IMR-90 (cell line): Measurements from ENCODE around the gene RUNDC1. TPM values are rescaled to one million over a fixed set of nuclear protein-coding genes. Genes with fewer than 3 reads are reported as not detected.
"Not testable (repeated sequence)": the region's sequence is repeated elsewhere in the genome, so short reads cannot be mapped to it uniquely, and the experiment has no call there.

Experiments
- ATAC-seq: fragments of 200-7000 bp; cut with Tn5 transposase; 2 replicates; pipeline ENCODE4 v1.9.1; 2020; ENCODE audit warnings: low read depth, mild to moderate bottlenecking, moderate library complexity
- BruUV-seq: library from RNA; stranded (reverse); fragments of 400-500 nt; replicated peaks from 2 replicates; lab custom pipeline; 2021; lab: Mats Ljungman, UMichigan
- CTCF ChIA-PET: fragments of 300-600 bp; formaldehyde crosslinking; extraction: SDS; loops from one replicate; lab custom pipeline; 2021; ENCODE audit warnings: antibody characterized with exemption; lab: Yijun Ruan, JAX
- POLR2A ChIA-PET: fragments of 300-600 bp; sonication (Branson Sonifier 250); formaldehyde crosslinking; loops from one replicate; lab custom pipeline; 2022; ENCODE audit warnings: antibody characterized with exemption; ENCODE audit not compliant: unreplicated experiment; lab: Charles Lee
- DNase-seq: peaks from one replicate; pipeline ENCODE4 v3.0.0; 2013
- H2AFZ ChIP-seq: replicated peaks from 2 replicates; pipeline ENCODE3; 2013; ENCODE audit warnings: low read length, mild to moderate bottlenecking; ENCODE audit not compliant: poor library complexity
- H2AK5ac ChIP-seq: 2 replicates; pipeline ENCODE4 v1.6.1; 2013; ENCODE audit warnings: low read depth, low read length, inconsistent platforms
- H2AK9ac ChIP-seq: replicated peaks from 2 replicates; pipeline ENCODE3; 2013; ENCODE audit warnings: mild to moderate bottlenecking, low read depth, low read length, moderate library complexity; ENCODE audit not compliant: poor library complexity
- H2BK120ac ChIP-seq: 2 replicates; pipeline ENCODE4 v1.6.1; 2013; ENCODE audit warnings: low read depth, low read length, inconsistent platforms
- H2BK15ac ChIP-seq: 3 replicates; pipeline ENCODE4 v1.6.1; 2013; ENCODE audit warnings: low read depth, low read length, inconsistent platforms
- H2BK20ac ChIP-seq: 2 replicates; pipeline ENCODE4 v1.6.1; 2013; ENCODE audit warnings: low read depth, mild to moderate bottlenecking, inconsistent platforms, low read length, moderate library complexity
- H2BK5ac ChIP-seq: 2 replicates; pipeline ENCODE4 v1.6.1; 2013; ENCODE audit warnings: mild to moderate bottlenecking, low read depth, low read length, inconsistent platforms; ENCODE audit not compliant: poor library complexity, severe bottlenecking
- H3K14ac ChIP-seq: replicated peaks from 2 replicates; pipeline ENCODE4 v1.6.1; 2013; ENCODE audit warnings: low read depth, low read length, inconsistent platforms
- H3K18ac ChIP-seq: 2 replicates; pipeline ENCODE4 v1.6.1; 2013; ENCODE audit warnings: low read depth, low read length, control low read depth
- H3K23ac ChIP-seq: 2 replicates; pipeline ENCODE4 v1.6.1; 2013; ENCODE audit warnings: low read depth, low read length, inconsistent platforms
- H3K27ac ChIP-seq: 2 replicates; pipeline ENCODE4 v1.5.1; 2013; ENCODE audit warnings: mild to moderate bottlenecking, control low read depth, low read length; ENCODE audit not compliant: insufficient read depth
- H3K27me3 ChIP-seq: 2 replicates; pipeline ENCODE4 v1.6.1; 2013; ENCODE audit warnings: low read length; ENCODE audit not compliant: control insufficient read depth, insufficient read depth
- H3K36me3 ChIP-seq: 2 replicates; pipeline ENCODE4 v1.6.1; 2013; ENCODE audit warnings: low read length, mixed read lengths; ENCODE audit not compliant: control insufficient read depth, insufficient read depth
- H3K4ac ChIP-seq: 2 replicates; pipeline ENCODE4 v1.6.1; 2013; ENCODE audit warnings: low read depth, low read length, inconsistent platforms
- H3K4me1 ChIP-seq: 2 replicates; pipeline ENCODE4 v1.6.1; 2013; ENCODE audit warnings: low read length, mixed read lengths; ENCODE audit not compliant: control insufficient read depth, insufficient read depth
- H3K4me2 ChIP-seq: 2 replicates; pipeline ENCODE4 v1.6.1; 2013; ENCODE audit warnings: low read depth, mild to moderate bottlenecking, control low read depth, low read length, moderate library complexity
- H3K4me3 ChIP-seq: 2 replicates; pipeline ENCODE4 v1.5.1; 2013; ENCODE audit warnings: low read depth, mild to moderate bottlenecking, control low read depth, low read length, moderate library complexity; ENCODE audit not compliant: insufficient read depth
- H3K56ac ChIP-seq: 2 replicates; pipeline ENCODE4 v1.6.1; 2013; ENCODE audit warnings: low read length, inconsistent platforms; ENCODE audit not compliant: insufficient read depth; ENCODE audit errors: extremely low read depth
- H3K79me1 ChIP-seq, 2 experiments: 2 replicates each; pipeline ENCODE4 v1.6.1; 2013; ENCODE audit warnings: low read length in 2 of 2, inconsistent platforms in 1 of 2, low read depth in 1 of 2
- H3K9ac ChIP-seq: 2 replicates; pipeline ENCODE4 v1.6.1; 2013; ENCODE audit warnings: low read depth, low read length, control low read depth
- H3K9me1 ChIP-seq: 2 replicates; pipeline ENCODE4 v1.6.1; 2013; ENCODE audit warnings: low read length, inconsistent platforms; ENCODE audit not compliant: insufficient read depth
- H3K9me3 ChIP-seq: 2 replicates; pipeline ENCODE4 v1.6.1; 2013; ENCODE audit warnings: low read length; ENCODE audit not compliant: control insufficient read depth, insufficient read depth
- H4K20me1 ChIP-seq: 2 replicates; pipeline ENCODE4 v1.6.1; 2013; ENCODE audit warnings: low read length, inconsistent platforms; ENCODE audit not compliant: insufficient read depth
- H4K5ac ChIP-seq: 2 replicates; pipeline ENCODE4 v1.6.1; 2013; ENCODE audit warnings: mild to moderate bottlenecking, low read depth, low read length, control low read depth
- H4K8ac ChIP-seq, 2 experiments: 2 replicates each; pipeline ENCODE4 v1.6.1; 2013; ENCODE audit warnings: low read depth in 2 of 2, low read length in 2 of 2, control low read depth in 1 of 2, inconsistent platforms in 1 of 2
- H4K91ac ChIP-seq: 2 replicates; pipeline ENCODE4 v1.6.1; 2013; ENCODE audit warnings: low read depth, low read length, inconsistent platforms; ENCODE audit not compliant: insufficient read depth
- WGBS, 2 experiments: methylation state at CpG; one replicate each; pipeline versions ENCODE4 v1.1.5 to v1.1.7; 2013; ENCODE audit warnings: missing lambda C conversion rate in 2 of 2; ENCODE audit not compliant: insufficient read length in 1 of 2; ENCODE audit errors: extremely low coverage in 2 of 2; 5-methylcytosine and 5-hydroxymethylcytosine counted together
- dilution Hi-C: fragments of 300-500 bp; cut with HindIII; formaldehyde crosslinking; loops from one replicate; pipeline ENCODE4 v1.14.3; 2018; ENCODE audit warnings: low sequenced_read_pairs; ENCODE audit not compliant: unreplicated experiment
- in situ Hi-C: fragments of 300-500 bp; cut with MboI; formaldehyde crosslinking; loops from 3 replicates; pipeline ENCODE4 v1.14.3; 2019; ENCODE audit warnings: low sequenced_read_pairs, inconsistent platforms, mixed read lengths
- intact Hi-C: fragments of 100-400 bp; cut with micrococcal nuclease; formaldehyde crosslinking; loops from 2 replicates; pipeline ENCODE4 v1.10.0; 2022
- polyA plus RNA-seq, 3 experiments: library from polyadenylated mRNA; depleted of rRNA; stranded (reverse); fragments of >200 nt; gene quantifications; 2 replicates each; pipeline ENCODE4 v1.2.3, GENCODE V29; 2012; ENCODE audit warnings: low replicate concordance in 1 of 3
- total RNA-seq: library from RNA; depleted of rRNA; stranded (reverse); fragments of >200 nt; gene quantifications from 2 replicates; pipeline ENCODE4 v1.2.3, GENCODE V29; 2012

The RUNDC1 gene
- total and polyA plus RNA-seq, 2 of the 4 experiments (the other 2 are of a cell fraction): 7.0 to 7.9 TPM

GRCh38 chr17:42975701-42976100 is 4.7 kb upstream of the RUNDC1 start:
- ATAC-seq, H3K23ac ChIP-seq, H2BK5ac ChIP-seq, H4K5ac ChIP-seq, H4K8ac ChIP-seq, DNase-seq, H2AFZ ChIP-seq, H3K18ac ChIP-seq, H2BK120ac ChIP-seq, BruUV-seq, H3K9me3 ChIP-seq, H2BK15ac ChIP-seq, H3K4me3 ChIP-seq, intact Hi-C loops, dilution Hi-C loops, H2AK5ac ChIP-seq, H4K20me1 ChIP-seq, H3K9ac ChIP-seq, H3K4ac ChIP-seq, H3K36me3 ChIP-seq, H2AK9ac ChIP-seq, H3K4me1 ChIP-seq, POLR2A ChIA-PET, H3K4me2 ChIP-seq, H3K56ac ChIP-seq, H3K27me3 ChIP-seq, H4K91ac ChIP-seq, H2BK20ac ChIP-seq, H3K27ac ChIP-seq, H3K14ac ChIP-seq: not testable (repeated sequence)
- H3K9me1 ChIP-seq: peaks cover 10% of the 10 kb centered on the region
- WGBS, 2 experiments: 87% methylated on average over 3 of the region's 16 CpGs; no CpG with 5 or more reads in 1 of the 2 experiments
- in situ Hi-C loops: loop anchor here (25.0 kb wide), 1 partner anchor 387 kb away; no protein-coding TSS in a partner anchor
- peaks cover 0 to 13% of the 10 kb centered on the region in 2 experiments; a peak in 2 of 4 replicates for H3K79me1 ChIP-seq
- CTCF ChIA-PET: interaction anchor here (0.7 kb wide), 1 partner anchor 38 kb away, joined by 3 read pairs; no protein-coding TSS in a partner anchor
